Esophagus muscularis mucosa (tissue), 4 donors: ENCODE results near the gene FSHR. TPM values are rescaled to one million over a fixed set of nuclear protein-coding genes. Genes with fewer than 3 reads are reported as not detected.

ENCODE experiments used
- DNase-seq: peaks from one replicate; pipeline ENCODE4 v3.0.0-alpha.2; 2017; ENCODE audit errors: extremely low spot score
- H3K27ac ChIP-seq, 4 donors: fragments of 200-600 bp; sonication (generic); replicated peaks in 1 of 4; 1 replicate in 3 of 4; 2 replicates in 1 of 4; pipeline ENCODE4 v1.5.1; 2016 to 2019; ENCODE audit warnings: mild to moderate bottlenecking in 1 of 4
- H3K27me3 ChIP-seq, 4 donors: fragments of 200-600 bp; sonication (generic); one replicate each; pipeline versions ENCODE4 v1.5.1 to v1.6.0; 2016 to 2019
- H3K36me3 ChIP-seq, 4 donors: fragments of 200-600 bp; sonication (generic); one replicate each; pipeline ENCODE4 v1.5.1; 2016 to 2019
- H3K4me1 ChIP-seq, 4 donors: fragments of 200-600 bp; sonication (generic); one replicate each; pipeline ENCODE4 v1.5.1; 2016 to 2019
- H3K4me3 ChIP-seq, 4 donors: fragments of 200-600 bp; sonication (generic); 1 replicate in 2 of 4; 2 replicates in 2 of 4; pipeline ENCODE4 v1.5.1; 2016 to 2019; ENCODE audit warnings: mild to moderate bottlenecking in 4 of 4, moderate library complexity in 1 of 4
- H3K9me3 ChIP-seq, 4 donors: fragments of 200-600 bp; sonication (generic); 1 replicate in 3 of 4; 2 replicates in 1 of 4; pipeline ENCODE4 v1.5.1; 2016 to 2019
- CTCF ChIP-seq, 3 experiments: fragments of 200-600 bp in 2 of 3; fragments of 450-650 bp in 1 of 3; sonication (generic) in 2 of 3; IDR thresholded peaks; one replicate each; pipeline ENCODE4 v1.5.1; 2017 to 2019; ENCODE audit warnings: antibody characterized with exemption in 3 of 3, mild to moderate bottlenecking in 2 of 3, moderate library complexity in 1 of 3
- EP300 ChIP-seq: sonication (generic); formaldehyde crosslinking; IDR thresholded peaks from one replicate; pipeline ENCODE4 v1.6.1; 2017; ENCODE audit warnings: antibody characterized with exemption
- POLR2A ChIP-seq: fragments of 450-650 bp; IDR thresholded peaks from one replicate; pipeline ENCODE4 v1.6.1; 2017; ENCODE audit warnings: antibody characterized with exemption, moderate library complexity, mild to moderate bottlenecking, low read depth
- POLR2AphosphoS5 ChIP-seq, 2 donors: sonication (generic); formaldehyde crosslinking; IDR thresholded peaks; one replicate each; pipeline ENCODE4 v1.6.1; 2017; ENCODE audit warnings: antibody characterized with exemption in 2 of 2
- WGBS: methylation state at CpG from one replicate; pipeline ENCODE4 v1.1.5; 2018; 5-methylcytosine and 5-hydroxymethylcytosine counted together
- intact Hi-C: fragments of 100-400 bp; cut with DNase I; formaldehyde crosslinking; loops from one replicate; pipeline ENCODE4 v1.15.1; 2023
- total RNA-seq, 4 donors: library from RNA; depleted of rRNA; stranded (reverse); fragments of >200 nt; gene quantifications; one replicate each; pipeline versions ENCODE4 v1.1.0 to v1.2.1, GENCODE V29; 2016

Gene FSHR
- total RNA-seq: not detected

GRCh38 chr2:49154140-49154539 lies at the start of gene FSHR:
FSHR (minus strand) TSS chr2:49154515; CDS start chr2:49154417, 98 bp downstream.
- no peaks in the 10 kb centered on the region for H3K27me3 ChIP-seq
- TF ChIP-seq POLR2A (no peak), EP300 (no peak), POLR2AphosphoS5 (IDR thresholded peaks at IDR 0.05) (no peak), CTCF (IDR thresholded peaks at IDR 0.05) (no peak)
- no peak within 1 kb of the TSS for H3K27ac ChIP-seq
- WGBS: 55% methylated on average over 4 of the region's 4 CpGs
- H3K36me3 ChIP-seq: no peaks in the 10 kb centered on the region
- intact Hi-C loops: no loop called here
- H3K4me3 ChIP-seq: no peak within 1 kb of the TSS
- H3K4me1 ChIP-seq: peaks cover 0 to 20% (median 5%) of the 10 kb centered on the region in 4 donors
- H3K9me3 ChIP-seq: no peaks in the 10 kb centered on the region
- no peak for DNase-seq

GRCh38 chr2:49199266-49199665 lies 45.0 kb upstream of the FSHR start:
- WGBS: 88% methylated on average over 2 of the region's 2 CpGs
- no peak for DNase-seq
- Histone ChIP-seq H3K9me3 (no peaks in the 10 kb centered on the region), H3K4me3 (no peak overlapping the region), H3K27ac (no peak overlapping the region), H3K36me3 (no peaks in the 10 kb centered on the region), H3K4me1 (no peaks in the 10 kb centered on the region), H3K27me3 (no peaks in the 10 kb centered on the region)
- TF ChIP-seq EP300 (no peak), POLR2A (no peak), POLR2AphosphoS5 (IDR thresholded peaks at IDR 0.05) (no peak), CTCF (IDR thresholded peaks at IDR 0.05) (no peak)
- intact Hi-C loops: no loop called here

- H3K4me3 ChIP-seq: no peak overlapping the region
- H3K27ac ChIP-seq: no peak overlapping the region
- no peaks in the 10 kb centered on the region for H3K27me3 ChIP-seq
- H3K4me1 ChIP-seq: no peaks in the 10 kb centered on the region
- H3K9me3 ChIP-seq: no peaks in the 10 kb centered on the region
- DNase-seq: no peak
- no peaks in the 10 kb centered on the region for H3K36me3 ChIP-seq
- TF ChIP-seq CTCF (IDR thresholded peaks at IDR 0.05) (no peak), EP300 (no peak), POLR2A (no peak), POLR2AphosphoS5 (IDR thresholded peaks at IDR 0.05) (no peak)
- intact Hi-C loops: no loop called here
- WGBS: 84% methylated on average over 1 of the region's 1 CpG
Measured at GRCh38 chr2:49194701-49195100, 40.4 kb upstream of the FSHR start.

- no peak overlapping the region for H3K27ac ChIP-seq
- TF ChIP-seq POLR2A (no peak), POLR2AphosphoS5 (IDR thresholded peaks at IDR 0.05) (no peak), EP300 (no peak), CTCF (IDR thresholded peaks at IDR 0.05) (no peak)
- H3K4me1 ChIP-seq: no peaks in the 10 kb centered on the region
- intact Hi-C loops: no loop called here
- DNase-seq: no peak
- H3K9me3 ChIP-seq: no peaks in the 10 kb centered on the region
- no peak overlapping the region for H3K4me3 ChIP-seq
- WGBS: 93% methylated on average over 1 of the region's 1 CpG
- no peaks in the 10 kb centered on the region for H3K27me3 ChIP-seq
- no peaks in the 10 kb centered on the region for H3K36me3 ChIP-seq
Measured at GRCh38 chr2:49192036-49192435, 37.7 kb upstream of the FSHR start.

- DNase-seq: peak; percentile 14
- Histone ChIP-seq H3K27ac (no peak overlapping the region), H3K36me3 (no peaks in the 10 kb centered on the region), H3K4me3 (no peak overlapping the region), H3K9me3 (no peaks in the 10 kb centered on the region), H3K4me1 (no peaks in the 10 kb centered on the region), H3K27me3 (no peaks in the 10 kb centered on the region)
- intact Hi-C loops: no loop called here
- 84% methylated on average over 4 of the region's 4 CpGs for WGBS
- no peak for TF ChIP-seq EP300
- TF ChIP-seq POLR2AphosphoS5 (IDR thresholded peaks at IDR 0.05): no peak
- TF ChIP-seq CTCF (IDR thresholded peaks at IDR 0.05): no peak
- no peak for TF ChIP-seq POLR2A
Measured at GRCh38 chr2:49189512-49190225, 35.4 kb upstream of the FSHR start.
